ENCODE results near the gene TXNDC2.
"Not testable (repeated sequence)": the region's sequence is repeated elsewhere in the genome, so short reads cannot be mapped to it uniquely, and the experiment has no call there.

TXNDC2 gene

GRCh38 chr18:9856092-9856491 lies 29.7 kb upstream of the TXNDC2 start:
- no peaks in the 10 kb centered on the region for H3K27me3 ChIP-seq (ENCODE audit: insufficient read depth, low read depth, severe bottlenecking)
- H3K36me3 ChIP-seq, result no peaks in the 10 kb centered on the region
- DNase-seq, result no peak
- no peak overlapping the region for H3K4me3 ChIP-seq (ENCODE audit: low read depth, low read length)
- no peak for TF ChIP-seq CTCF (IDR thresholded peaks at IDR 0.05; ENCODE audit: low read depth, low read length)
- no peak overlapping the region for H3K27ac ChIP-seq
- no peaks in the 10 kb centered on the region for H3K9me3 ChIP-seq (ENCODE audit: severe bottlenecking)

- H3K9me3 ChIP-seq (ENCODE audit: severe bottlenecking); H3K36me3 ChIP-seq; H3K4me3 ChIP-seq (ENCODE audit: low read depth, low read length); H3K27me3 ChIP-seq (ENCODE audit: insufficient read depth, low read depth, severe bottlenecking); DNase-seq; H3K27ac ChIP-seq: not testable (repeated sequence)
These were observed 28.2 kb upstream of the TXNDC2 start for GRCh38 chr18:9857479-9857998.

GRCh38 chr18:9858642-9859041 lies 27.1 kb upstream of the TXNDC2 start:
- no peaks in the 10 kb centered on the region for H3K36me3 ChIP-seq
- no peaks in the 10 kb centered on the region for H3K9me3 ChIP-seq (ENCODE audit: severe bottlenecking)
- H3K27me3 ChIP-seq (ENCODE audit: insufficient read depth, low read depth, severe bottlenecking), result no peaks in the 10 kb centered on the region
- no peak overlapping the region for H3K4me3 ChIP-seq (ENCODE audit: low read depth, low read length)
- DNase-seq, result no peak
- no peak overlapping the region for H3K27ac ChIP-seq
- no peak for TF ChIP-seq CTCF (IDR thresholded peaks at IDR 0.05; ENCODE audit: low read depth, low read length)

- no peak overlapping the region for H3K4me3 ChIP-seq (ENCODE audit: low read depth, low read length)
- H3K27ac ChIP-seq, result no peak overlapping the region
- TF ChIP-seq CTCF (IDR thresholded peaks at IDR 0.05; ENCODE audit: low read depth, low read length), result no peak
- DNase-seq, result no peak
- H3K9me3 ChIP-seq (ENCODE audit: severe bottlenecking), result no peaks in the 10 kb centered on the region
- H3K27me3 ChIP-seq (ENCODE audit: insufficient read depth, low read depth, severe bottlenecking), result no peaks in the 10 kb centered on the region
- H3K36me3 ChIP-seq, result no peaks in the 10 kb centered on the region
These were observed 26.5 kb upstream of the TXNDC2 start for GRCh38 chr18:9859232-9859631.

- H3K9me3 ChIP-seq (ENCODE audit: severe bottlenecking), result peaks cover 2% of the 10 kb centered on the region
- no peak for DNase-seq
- no peak overlapping the region for H3K4me3 ChIP-seq (ENCODE audit: low read depth, low read length)
- H3K27me3 ChIP-seq (ENCODE audit: insufficient read depth, low read depth, severe bottlenecking), result no peaks in the 10 kb centered on the region
- H3K27ac ChIP-seq, result no peak overlapping the region
- no peak for TF ChIP-seq CTCF (IDR thresholded peaks at IDR 0.05; ENCODE audit: low read depth, low read length)
- H3K36me3 ChIP-seq, result no peaks in the 10 kb centered on the region
These were observed 25.1 kb upstream of the TXNDC2 start for GRCh38 chr18:9860682-9861081.

GRCh38 chr18:9861157-9861556 lies 24.6 kb upstream of the TXNDC2 start:
- Histone ChIP-seq H3K27me3 (ENCODE audit: insufficient read depth, low read depth, severe bottlenecking) (no peaks in the 10 kb centered on the region), H3K27ac (no peak overlapping the region), H3K9me3 (ENCODE audit: severe bottlenecking) (peaks cover 2% of the 10 kb centered on the region), H3K36me3 (no peaks in the 10 kb centered on the region), H3K4me3 (ENCODE audit: low read depth, low read length) (no peak overlapping the region)
- DNase-seq, result no peak
- no peak for TF ChIP-seq CTCF (IDR thresholded peaks at IDR 0.05; ENCODE audit: low read depth, low read length)
